AG10803 (cell line): ENCODE data around the gene PALD1.
"Not testable (repeated sequence)": the region's sequence is repeated elsewhere in the genome, so short reads cannot be mapped to it uniquely, and the experiment has no call there.

Source experiments
- DNase-seq: peaks from one replicate; pipeline ENCODE4 v3.0.0; 2010; ENCODE audit warnings: low read depth
- H3K4me3 ChIP-seq: 2 replicates; pipeline ENCODE4 v1.5.1; 2011; ENCODE audit warnings: mild to moderate bottlenecking, low read length, control low read depth
- TF ChIP-seq, protein P1 (sequence below): conservative IDR thresholded peaks from 2 replicates; pipeline ENCODE4 v1.5.1; 2011; ENCODE audit warnings: mild to moderate bottlenecking, low read length, control low read depth, inconsistent platforms

Gene PALD1

DNA sequence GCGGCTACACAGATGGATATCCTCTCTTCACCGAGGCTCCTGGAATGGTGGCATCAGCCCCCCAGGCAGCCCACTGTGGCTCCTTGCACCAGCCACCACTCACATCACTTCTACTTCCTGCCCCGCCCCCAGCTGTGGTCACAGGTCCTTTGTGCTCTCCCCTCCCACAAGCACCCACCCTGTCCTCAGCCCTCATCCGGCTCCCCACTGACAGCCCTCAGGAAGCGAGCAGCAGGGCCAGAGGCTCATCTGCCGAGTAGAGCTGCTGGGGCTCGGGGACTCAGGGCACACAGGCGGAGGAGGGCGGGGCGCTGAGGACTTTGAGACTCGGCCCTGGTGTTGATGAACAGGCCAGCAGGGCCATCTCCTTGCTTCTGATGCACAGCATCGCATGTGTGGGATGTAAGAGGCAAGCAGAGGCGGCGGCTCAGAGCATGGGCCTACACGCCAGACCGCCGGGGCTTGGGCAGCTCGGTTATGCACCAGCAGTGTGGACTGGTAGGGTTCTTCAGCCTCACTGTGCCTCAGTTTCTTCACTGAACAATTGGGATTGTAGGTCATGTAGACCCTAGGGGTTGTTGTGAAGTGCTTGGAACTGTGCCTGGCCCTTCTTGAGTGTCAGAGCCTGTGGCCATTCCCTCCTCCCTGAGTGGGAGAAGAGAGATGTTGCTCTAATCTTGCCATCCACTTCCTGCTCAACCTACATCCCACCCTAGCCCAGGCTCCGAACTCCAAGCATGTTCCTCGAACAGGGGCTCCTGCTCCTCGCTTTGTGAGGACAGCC lies 124.3 kb downstream of the PALD1 start, which contains the start of gene PRF1:
Gene PRF1 (minus strand): TSS at position 77 of the 784 bp plus-strand sequence. CDS start 1,839 bp downstream, outside the sequence.
- no peak within 1 kb of the TSS for H3K4me3 ChIP-seq
- TF ChIP-seq, protein P1, sequence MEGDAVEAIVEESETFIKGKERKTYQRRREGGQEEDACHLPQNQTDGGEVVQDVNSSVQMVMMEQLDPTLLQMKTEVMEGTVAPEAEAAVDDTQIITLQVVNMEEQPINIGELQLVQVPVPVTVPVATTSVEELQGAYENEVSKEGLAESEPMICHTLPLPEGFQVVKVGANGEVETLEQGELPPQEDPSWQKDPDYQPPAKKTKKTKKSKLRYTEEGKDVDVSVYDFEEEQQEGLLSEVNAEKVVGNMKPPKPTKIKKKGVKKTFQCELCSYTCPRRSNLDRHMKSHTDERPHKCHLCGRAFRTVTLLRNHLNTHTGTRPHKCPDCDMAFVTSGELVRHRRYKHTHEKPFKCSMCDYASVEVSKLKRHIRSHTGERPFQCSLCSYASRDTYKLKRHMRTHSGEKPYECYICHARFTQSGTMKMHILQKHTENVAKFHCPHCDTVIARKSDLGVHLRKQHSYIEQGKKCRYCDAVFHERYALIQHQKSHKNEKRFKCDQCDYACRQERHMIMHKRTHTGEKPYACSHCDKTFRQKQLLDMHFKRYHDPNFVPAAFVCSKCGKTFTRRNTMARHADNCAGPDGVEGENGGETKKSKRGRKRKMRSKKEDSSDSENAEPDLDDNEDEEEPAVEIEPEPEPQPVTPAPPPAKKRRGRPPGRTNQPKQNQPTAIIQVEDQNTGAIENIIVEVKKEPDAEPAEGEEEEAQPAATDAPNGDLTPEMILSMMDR, result no peak
- no peak for DNase-seq

DNA sequence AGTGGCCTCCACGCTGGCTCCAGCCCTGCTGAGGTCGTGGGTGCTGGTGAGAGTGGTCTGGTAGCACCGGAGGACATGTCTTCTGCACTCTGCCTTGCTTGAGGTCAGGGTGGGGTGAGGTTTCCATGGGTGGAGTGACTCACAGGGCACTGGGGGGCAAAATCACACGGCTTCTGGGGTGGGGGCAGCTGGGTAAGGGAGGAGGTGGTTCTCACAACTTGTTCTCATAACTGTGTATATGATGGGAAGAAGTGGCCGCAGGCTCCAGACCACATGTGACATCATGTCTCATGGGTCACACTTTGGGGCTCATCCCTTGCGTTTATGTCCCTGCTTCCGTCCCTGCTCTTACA lies 124.9 kb downstream of the PALD1 start:
- H3K4me3 ChIP-seq, result no peak overlapping the region
- DNase-seq, result no peak
- TF ChIP-seq, protein P1, result no peak

DNA sequence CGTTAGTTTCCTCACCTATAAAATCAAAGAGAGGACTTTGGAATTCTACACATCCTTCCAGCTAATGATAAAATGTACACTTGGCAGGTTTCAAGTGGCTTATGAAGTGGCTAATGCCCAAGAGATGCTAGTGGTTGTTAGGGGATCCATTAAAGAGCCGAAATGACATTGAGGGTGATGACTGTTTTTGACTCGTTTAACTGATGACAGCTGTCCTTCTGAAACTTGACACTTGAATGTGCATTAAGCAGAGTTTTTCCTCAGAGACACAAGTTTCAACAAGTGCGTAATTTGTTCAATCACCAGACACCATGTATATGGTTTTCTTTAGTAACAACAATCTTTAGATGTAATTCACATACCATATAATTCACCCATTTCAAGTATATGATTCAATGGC lies 125.5 kb downstream of the PALD1 start:
- no peak overlapping the region for H3K4me3 ChIP-seq
- DNase-seq, result no peak
- TF ChIP-seq, protein P1, result no peak

DNA sequence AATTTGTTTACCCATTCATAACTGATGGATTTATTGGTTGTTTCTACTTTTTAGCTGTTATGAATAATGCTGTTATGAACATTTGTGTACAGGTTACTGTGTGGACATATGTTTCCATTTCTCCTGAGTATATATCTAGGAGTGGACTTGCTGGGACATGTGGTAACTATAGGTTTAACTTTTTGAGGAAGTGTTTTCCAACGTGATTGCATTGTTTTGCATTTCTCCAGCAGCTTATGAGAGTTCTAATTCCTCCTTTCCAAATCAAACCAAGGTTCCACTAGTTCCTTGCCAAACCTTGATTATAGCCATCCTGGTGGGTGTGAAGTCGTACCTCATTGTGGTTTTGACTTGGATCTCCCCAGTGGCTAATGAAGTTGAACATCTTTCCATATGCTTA lies 126.6 kb downstream of the PALD1 start:
- no peak overlapping the region for H3K4me3 ChIP-seq
- no peak for DNase-seq
- TF ChIP-seq, protein P1, result no peak

DNA sequence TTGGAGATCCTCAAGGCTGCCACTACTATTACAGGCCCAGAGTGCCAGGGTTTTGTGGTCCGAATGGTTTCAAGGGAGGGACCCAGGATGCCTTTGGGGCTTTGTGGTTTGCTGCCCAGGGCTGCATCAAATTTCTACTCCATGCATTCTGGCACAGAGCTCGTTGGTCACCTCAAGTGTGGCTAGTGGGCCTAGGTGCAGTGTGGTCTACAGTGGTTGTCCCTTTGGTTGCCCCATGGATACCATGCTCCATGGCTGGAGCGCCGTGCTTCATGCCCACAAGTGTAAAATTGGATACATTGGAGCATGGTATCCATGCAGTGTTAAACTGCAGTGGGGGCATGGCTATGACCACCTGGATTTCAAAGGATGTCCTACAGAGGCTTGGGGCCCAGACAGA lies 129.4 kb downstream of the PALD1 start:
- no peak for DNase-seq
- H3K4me3 ChIP-seq, result no peak overlapping the region
- TF ChIP-seq, protein P1, result no peak

DNA sequence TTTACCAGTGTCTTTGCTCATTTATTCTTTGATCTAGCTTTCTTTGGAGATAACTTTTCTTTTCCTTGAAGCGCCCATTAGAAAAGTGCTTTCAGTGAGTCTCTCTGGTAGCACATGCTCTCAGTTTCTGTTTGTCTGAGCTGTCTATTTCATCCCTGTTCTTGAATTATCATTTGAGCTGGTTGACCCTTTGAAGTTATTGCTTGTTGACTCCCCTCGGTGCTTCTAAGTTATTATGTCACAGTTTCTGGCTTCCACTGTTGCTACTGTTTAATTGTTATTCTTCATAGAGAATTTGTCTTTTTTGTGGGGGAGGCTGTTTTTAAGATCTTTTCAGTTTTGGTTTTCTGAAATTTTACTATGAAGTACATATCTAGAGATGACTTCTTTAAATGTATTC lies 135.4 kb downstream of the PALD1 start:
- DNase-seq, result no peak
- TF ChIP-seq, protein P1, result no peak
- H3K4me3 ChIP-seq, result no peak overlapping the region

DNA sequence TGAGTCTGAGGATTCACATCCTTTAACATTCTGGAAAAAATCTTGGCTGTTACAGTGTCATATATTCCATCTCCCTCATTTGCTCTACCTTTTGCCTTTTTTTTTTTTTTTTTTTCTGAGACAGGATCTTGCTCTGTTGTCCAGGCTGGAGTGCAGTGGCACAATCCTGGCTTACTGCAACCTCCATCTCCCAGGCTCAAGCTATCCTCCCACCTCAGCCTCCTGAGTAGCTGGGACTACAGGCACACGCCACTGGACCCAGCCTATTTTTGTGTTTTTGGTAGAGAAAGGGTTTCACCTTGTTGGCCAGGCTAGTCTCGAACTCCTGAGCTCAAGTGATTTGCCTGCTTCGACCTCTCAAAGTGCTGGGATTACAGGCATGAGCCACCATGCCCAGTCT lies 135.8 kb downstream of the PALD1 start:
- H3K4me3 ChIP-seq, DNase-seq: not testable (repeated sequence)
